Glutamatergic neuron (in vitro differentiated cells): ENCODE results near the gene CLEC16A. TPM values are rescaled to one million over a fixed set of nuclear protein-coding genes. Genes with fewer than 3 reads are reported as not detected.
A peak's percentile ranks its signal among the peaks of the same experiment; 100 is the strongest.

ENCODE experiments used
- DNase-seq: peaks from one replicate; pipeline ENCODE4 v3.0.0; 2022
- H3K27ac Mint-ChIP-seq: one replicate; pipeline ENCODE4 v1.8.0; 2020; ENCODE audit warnings: mild to moderate bottlenecking, mixed read lengths, inconsistent platforms; ENCODE audit not compliant: unreplicated experiment
- H3K27me3 Mint-ChIP-seq: one replicate; pipeline ENCODE4 v1.8.0; 2020; ENCODE audit warnings: mild to moderate bottlenecking, moderate library complexity, mixed read lengths, inconsistent platforms; ENCODE audit not compliant: unreplicated experiment
- H3K36me3 Mint-ChIP-seq: one replicate; pipeline ENCODE4 v1.8.0; 2020; ENCODE audit warnings: mild to moderate bottlenecking, mixed read lengths, inconsistent platforms; ENCODE audit not compliant: unreplicated experiment
- H3K4me1 Mint-ChIP-seq: one replicate; pipeline ENCODE4 v1.8.0; 2020; ENCODE audit warnings: mild to moderate bottlenecking, low read depth, mixed read lengths, inconsistent platforms; ENCODE audit not compliant: unreplicated experiment
- H3K4me3 Mint-ChIP-seq: one replicate; pipeline ENCODE4 v1.8.0; 2020; ENCODE audit warnings: mild to moderate bottlenecking, mixed read lengths, inconsistent platforms; ENCODE audit not compliant: unreplicated experiment
- H3K9me3 Mint-ChIP-seq: one replicate; pipeline ENCODE4 v1.8.0; 2020; ENCODE audit warnings: mild to moderate bottlenecking, moderate library complexity, mixed read lengths, inconsistent platforms; ENCODE audit not compliant: unreplicated experiment
- total RNA-seq: library from RNA; stranded (reverse); fragmentation: NEBNext Ultra II Directional; extraction: Animal tissue kit (Norgen Biotek cat#: 25700); gene quantifications from one replicate; pipeline ENCODE4 v1.2.1, GENCODE V29; 2021; ENCODE audit not compliant: unreplicated experiment
- TF ChIP-seq, protein P1 (sequence below): fragments of 200-600 bp; sonication (generic); IDR thresholded peaks from one replicate; pipeline ENCODE4 v1.5.0; 2021; ENCODE audit not compliant: partially characterized antibody, unreplicated experiment

Gene CLEC16A
- total RNA-seq, 1 donor from 2014 or later = 43.0 TPM

DNA sequence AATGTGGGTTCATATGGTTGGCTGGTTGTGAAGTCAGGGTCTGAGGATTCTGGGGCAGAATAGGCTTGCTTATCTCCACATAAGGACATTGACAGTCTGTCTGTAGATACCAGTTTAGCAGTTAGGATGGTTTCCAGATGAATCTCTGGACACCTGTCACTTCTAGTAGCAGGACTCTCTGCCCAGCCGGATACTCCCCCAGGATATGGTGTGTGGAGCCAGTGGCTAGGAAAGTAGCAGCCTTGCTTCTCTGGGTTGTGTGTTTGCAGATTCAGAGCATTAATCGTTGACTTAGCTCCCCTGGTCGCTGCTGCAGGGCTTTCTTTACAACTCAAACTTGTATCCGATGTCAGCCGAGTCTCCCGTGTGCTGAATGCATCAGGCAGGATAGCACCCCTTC is 45.2 kb downstream of the CLEC16A start:
- Mint-ChIP-seq H3K9me3 (peaks cover 9% of the 10 kb centered on the region), H3K27ac (no peak overlapping the region), H3K36me3 (peaks cover 16% of the 10 kb centered on the region), H3K4me1 (peaks cover 33% of the 10 kb centered on the region), H3K4me3 (no peak overlapping the region), H3K27me3 (peaks cover 3% of the 10 kb centered on the region)
- no peak for DNase-seq
- TF ChIP-seq, protein P1, sequence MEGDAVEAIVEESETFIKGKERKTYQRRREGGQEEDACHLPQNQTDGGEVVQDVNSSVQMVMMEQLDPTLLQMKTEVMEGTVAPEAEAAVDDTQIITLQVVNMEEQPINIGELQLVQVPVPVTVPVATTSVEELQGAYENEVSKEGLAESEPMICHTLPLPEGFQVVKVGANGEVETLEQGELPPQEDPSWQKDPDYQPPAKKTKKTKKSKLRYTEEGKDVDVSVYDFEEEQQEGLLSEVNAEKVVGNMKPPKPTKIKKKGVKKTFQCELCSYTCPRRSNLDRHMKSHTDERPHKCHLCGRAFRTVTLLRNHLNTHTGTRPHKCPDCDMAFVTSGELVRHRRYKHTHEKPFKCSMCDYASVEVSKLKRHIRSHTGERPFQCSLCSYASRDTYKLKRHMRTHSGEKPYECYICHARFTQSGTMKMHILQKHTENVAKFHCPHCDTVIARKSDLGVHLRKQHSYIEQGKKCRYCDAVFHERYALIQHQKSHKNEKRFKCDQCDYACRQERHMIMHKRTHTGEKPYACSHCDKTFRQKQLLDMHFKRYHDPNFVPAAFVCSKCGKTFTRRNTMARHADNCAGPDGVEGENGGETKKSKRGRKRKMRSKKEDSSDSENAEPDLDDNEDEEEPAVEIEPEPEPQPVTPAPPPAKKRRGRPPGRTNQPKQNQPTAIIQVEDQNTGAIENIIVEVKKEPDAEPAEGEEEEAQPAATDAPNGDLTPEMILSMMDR = no peak

DNA sequence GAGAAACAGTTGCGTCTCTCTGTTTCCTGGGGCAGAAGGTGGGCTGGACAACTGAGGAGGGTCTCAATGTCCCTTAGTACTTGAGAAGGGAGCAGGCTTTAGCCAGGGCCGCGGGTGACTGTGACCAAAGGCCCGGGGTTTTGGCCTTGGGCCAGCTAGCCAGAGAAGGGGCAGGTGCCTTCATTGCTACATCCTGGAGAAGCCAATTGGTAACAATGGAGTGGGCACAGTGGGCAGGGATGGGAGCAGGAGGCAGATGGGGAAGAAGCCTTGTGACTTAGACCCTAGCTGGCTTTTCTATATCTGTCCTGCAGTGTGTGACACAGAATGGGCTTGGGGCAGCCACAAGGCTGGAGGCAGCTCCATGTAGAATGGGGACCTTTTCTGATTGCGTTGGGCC is 46.0 kb downstream of the CLEC16A start:
- peaks cover 33% of the 10 kb centered on the region for H3K4me1 Mint-ChIP-seq
- no peak overlapping the region for H3K27ac Mint-ChIP-seq
- TF ChIP-seq, protein P1 = no peak
- no peak for DNase-seq
- peaks cover 3% of the 10 kb centered on the region for H3K27me3 Mint-ChIP-seq
- peaks cover 11% of the 10 kb centered on the region for H3K9me3 Mint-ChIP-seq
- H3K4me3 Mint-ChIP-seq = no peak overlapping the region
- H3K36me3 Mint-ChIP-seq = peaks cover 19% of the 10 kb centered on the region

DNA sequence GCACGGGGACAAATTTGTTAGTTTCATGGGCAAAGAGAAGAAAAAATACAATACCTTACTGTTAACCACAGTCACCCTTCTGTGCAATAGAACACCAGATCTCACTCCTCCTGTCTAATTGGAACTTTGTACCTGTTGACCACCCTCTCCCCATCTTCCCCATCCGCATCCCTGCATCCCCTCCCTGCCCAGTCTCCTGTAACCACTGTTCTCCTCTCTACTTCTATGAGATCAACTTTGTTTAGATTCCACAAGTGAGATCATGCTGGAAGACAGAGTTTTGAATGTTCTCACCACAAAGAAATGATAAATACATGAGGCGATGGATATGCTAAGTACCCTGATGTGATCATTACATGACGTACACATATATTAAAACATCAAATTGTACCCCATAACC is 47.7 kb downstream of the CLEC16A start:
- H3K4me1 Mint-ChIP-seq = peaks cover 33% of the 10 kb centered on the region
- DNase-seq = no peak
- peaks cover 12% of the 10 kb centered on the region for H3K9me3 Mint-ChIP-seq
- TF ChIP-seq, protein P1 = no peak
- peaks cover 3% of the 10 kb centered on the region for H3K27me3 Mint-ChIP-seq
- peaks cover 19% of the 10 kb centered on the region for H3K36me3 Mint-ChIP-seq
- peak overlapping the region; percentile 57 for H3K27ac Mint-ChIP-seq
- H3K4me3 Mint-ChIP-seq = peak overlapping the region; percentile 31

DNA sequence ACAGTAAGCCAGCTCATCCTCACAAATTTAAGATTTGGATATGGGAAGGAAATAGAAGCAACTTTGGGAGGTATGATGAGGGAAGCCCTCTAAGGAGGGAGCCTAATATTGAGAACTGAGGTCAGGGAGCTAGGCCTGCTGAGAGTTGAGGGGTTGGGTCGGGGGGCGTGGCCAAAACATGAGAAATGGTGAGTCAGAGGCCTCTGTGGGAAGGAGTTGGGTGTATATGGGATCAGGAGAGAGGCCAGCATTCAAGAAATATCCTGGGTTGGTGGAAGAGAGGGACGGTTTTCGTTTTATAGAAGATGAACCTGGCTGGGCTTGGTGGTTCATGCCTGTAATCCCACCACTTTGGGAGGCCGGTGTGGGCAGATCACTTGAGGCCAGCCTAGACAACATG is 48.4 kb downstream of the CLEC16A start:
- H3K36me3 Mint-ChIP-seq = peaks cover 19% of the 10 kb centered on the region
- H3K4me1 Mint-ChIP-seq = peaks cover 35% of the 10 kb centered on the region
- DNase-seq = no peak
- H3K9me3 Mint-ChIP-seq = peaks cover 12% of the 10 kb centered on the region
- H3K27me3 Mint-ChIP-seq = peaks cover 3% of the 10 kb centered on the region
- no peak overlapping the region for H3K4me3 Mint-ChIP-seq
- TF ChIP-seq, protein P1 = no peak
- no peak overlapping the region for H3K27ac Mint-ChIP-seq

DNA sequence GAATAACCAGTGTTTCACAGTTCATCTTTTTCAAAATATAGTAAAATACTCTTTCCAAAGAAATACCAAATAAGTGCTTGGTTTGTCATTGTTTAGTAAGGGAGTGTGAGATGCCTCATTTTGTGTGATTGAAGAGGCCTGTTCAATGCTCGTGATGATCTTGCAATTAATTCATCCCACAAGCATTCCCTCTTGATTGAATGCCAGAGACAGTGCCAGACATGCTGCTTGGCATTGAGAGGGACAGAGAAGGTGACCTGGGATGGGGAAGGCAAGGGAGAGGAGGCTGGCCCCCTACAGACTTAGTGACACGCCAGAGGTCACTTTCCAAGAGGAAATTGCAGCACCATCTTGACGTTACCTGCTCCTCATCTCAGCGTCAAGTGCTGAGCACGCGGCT is 49.3 kb downstream of the CLEC16A start:
- Mint-ChIP-seq H3K27me3 (peaks cover 3% of the 10 kb centered on the region), H3K36me3 (peaks cover 19% of the 10 kb centered on the region), H3K9me3 (peaks cover 12% of the 10 kb centered on the region), H3K27ac (peak overlapping the region; percentile 6), H3K4me3 (no peak overlapping the region), H3K4me1 (peaks cover 35% of the 10 kb centered on the region)
- no peak for DNase-seq
- TF ChIP-seq, protein P1 = no peak
